Transverse colon (tissue), 4 donors: ENCODE results near the gene CSRNP2.

Experiments used
- CTCF ChIP-seq, 5 experiments: fragments of 200-600 bp in 3 of 5; fragments of 450-650 bp in 2 of 5; sonication (generic) in 3 of 5; IDR thresholded peaks; 1 replicate in 2 of 5; 2 replicates in 3 of 5; pipeline ENCODE4 v1.5.1; 2016 to 2017; ENCODE audit warnings: antibody characterized with exemption in 5 of 5, inconsistent platforms in 3 of 5, mild to moderate bottlenecking in 2 of 5, moderate library complexity in 1 of 5
- EP300 ChIP-seq: sonication (generic); formaldehyde crosslinking; IDR thresholded peaks from one replicate; pipeline ENCODE4 v1.6.1; 2017; ENCODE audit warnings: antibody characterized with exemption, low read depth
- POLR2A ChIP-seq: fragments of 450-650 bp; IDR thresholded peaks from one replicate; pipeline ENCODE4 v1.6.1; 2016; ENCODE audit warnings: antibody characterized with exemption, mild to moderate bottlenecking, moderate library complexity
- POLR2AphosphoS5 ChIP-seq, 3 donors: sonication (generic); formaldehyde crosslinking; IDR thresholded peaks; one replicate each; pipeline ENCODE4 v1.6.1; 2016; ENCODE audit warnings: antibody characterized with exemption in 3 of 3

- no peak for TF ChIP-seq CTCF (IDR thresholded peaks at IDR 0.05)
- no peak for TF ChIP-seq POLR2A
- TF ChIP-seq EP300 = no peak
- no peak for TF ChIP-seq POLR2AphosphoS5 (IDR thresholded peaks at IDR 0.05)
Measured at GRCh38 chr12:51086933-51087332, 3.5 kb upstream of the CSRNP2 start.
